Upper lobe of left lung (tissue), 6 donors: ENCODE measurements around the gene ABAT. TPM values are rescaled to one million over a fixed set of nuclear protein-coding genes. Genes with fewer than 3 reads are reported as not detected.

Source experiments
- ATAC-seq, 2 donors: fragments of 200-7000 bp; cut with Tn5 transposase; one replicate each; pipeline ENCODE4 v1.9.1; 2022; ENCODE audit warnings: mild to moderate bottlenecking in 2 of 2, moderate library complexity in 2 of 2; ENCODE audit not compliant: low FRiP score in 2 of 2
- DNase-seq, 2 donors: peaks; one replicate each; pipeline ENCODE4 v3.0.0-alpha.2; 2019 to 2020
- H3K27ac ChIP-seq, 4 donors: fragments of 200-600 bp; sonication (generic); one replicate each; pipeline ENCODE4 v1.5.1; 2016 to 2019
- H3K27me3 ChIP-seq, 4 donors: fragments of 200-600 bp; sonication (generic); one replicate each; pipeline ENCODE4 v1.5.1; 2017 to 2019
- H3K36me3 ChIP-seq, 4 donors: fragments of 200-600 bp; sonication (generic); one replicate each; pipeline ENCODE4 v1.5.1; 2016 to 2019
- H3K4me1 ChIP-seq, 4 donors: fragments of 200-600 bp; sonication (generic); one replicate each; pipeline ENCODE4 v1.5.1; 2018 to 2019
- H3K4me3 ChIP-seq, 4 donors: fragments of 200-600 bp; sonication (generic); one replicate each; pipeline ENCODE4 v1.5.1; 2017 to 2019; ENCODE audit warnings: mild to moderate bottlenecking in 2 of 4, moderate library complexity in 1 of 4
- H3K9me3 ChIP-seq, 4 donors: fragments of 200-600 bp; sonication (generic); one replicate each; pipeline ENCODE4 v1.5.1; 2018 to 2019
- EP300 ChIP-seq, 4 donors: sonication (generic); formaldehyde crosslinking; IDR thresholded peaks; one replicate each; pipeline ENCODE4 v1.5.1; 2017; ENCODE audit warnings: antibody characterized with exemption in 4 of 4, control low read depth in 2 of 4
- POLR2A ChIP-seq, 4 donors: fragments of 450-650 bp; IDR thresholded peaks; one replicate each; pipeline ENCODE4 v1.5.1; 2016 to 2017; ENCODE audit warnings: antibody characterized with exemption in 4 of 4, mild to moderate bottlenecking in 2 of 4
- POLR2AphosphoS5 ChIP-seq, 2 donors: sonication (generic); formaldehyde crosslinking; IDR thresholded peaks; one replicate each; pipeline ENCODE4 v1.5.1; 2017; ENCODE audit warnings: antibody characterized with exemption in 2 of 2
- WGBS, 2 donors: methylation state at CpG; one replicate each; pipeline ENCODE4 v1.1.5; 2017 to 2018; 5-methylcytosine and 5-hydroxymethylcytosine counted together
- total RNA-seq, 6 donors: library from RNA; depleted of rRNA in 4 of 6; stranded (reverse); fragments of >200 nt in 4 of 6; gene quantifications; one replicate each; pipeline versions ENCODE4 v1.1.0 to v1.2.1, GENCODE V29; 2016 to 2021
- TF ChIP-seq, protein P1 (sequence below), 6 experiments: fragments of 450-650 bp in 4 of 6; fragments of 200-600 bp in 2 of 6; sonication (generic) in 2 of 6; IDR thresholded peaks; one replicate each; pipeline ENCODE4 v1.5.1; 2016 to 2019; ENCODE audit warnings: antibody characterized with exemption in 6 of 6
- donor health status: DM: no; HTN: no; CAD: no; lungs with moderate emphysema.
- donor health status: DM: no; HTN: yes; CAD: no; lungs with severe emphysema.

Gene ABAT
- total RNA-seq, 6 donors from 2014 or later = 4.7 to 22.0 (median 9.1) TPM

- Histone ChIP-seq H3K9me3 (peaks cover 9 to 13% (median 11%) of the 10 kb centered on the region in 4 donors), H3K4me3 (no peak overlapping the region), H3K27ac (no peak overlapping the region), H3K36me3 (no peaks in the 10 kb centered on the region), H3K4me1 (no peaks in the 10 kb centered on the region), H3K27me3 (no peaks in the 10 kb centered on the region)
- TF ChIP-seq, protein P1, sequence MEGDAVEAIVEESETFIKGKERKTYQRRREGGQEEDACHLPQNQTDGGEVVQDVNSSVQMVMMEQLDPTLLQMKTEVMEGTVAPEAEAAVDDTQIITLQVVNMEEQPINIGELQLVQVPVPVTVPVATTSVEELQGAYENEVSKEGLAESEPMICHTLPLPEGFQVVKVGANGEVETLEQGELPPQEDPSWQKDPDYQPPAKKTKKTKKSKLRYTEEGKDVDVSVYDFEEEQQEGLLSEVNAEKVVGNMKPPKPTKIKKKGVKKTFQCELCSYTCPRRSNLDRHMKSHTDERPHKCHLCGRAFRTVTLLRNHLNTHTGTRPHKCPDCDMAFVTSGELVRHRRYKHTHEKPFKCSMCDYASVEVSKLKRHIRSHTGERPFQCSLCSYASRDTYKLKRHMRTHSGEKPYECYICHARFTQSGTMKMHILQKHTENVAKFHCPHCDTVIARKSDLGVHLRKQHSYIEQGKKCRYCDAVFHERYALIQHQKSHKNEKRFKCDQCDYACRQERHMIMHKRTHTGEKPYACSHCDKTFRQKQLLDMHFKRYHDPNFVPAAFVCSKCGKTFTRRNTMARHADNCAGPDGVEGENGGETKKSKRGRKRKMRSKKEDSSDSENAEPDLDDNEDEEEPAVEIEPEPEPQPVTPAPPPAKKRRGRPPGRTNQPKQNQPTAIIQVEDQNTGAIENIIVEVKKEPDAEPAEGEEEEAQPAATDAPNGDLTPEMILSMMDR (IDR thresholded peaks at IDR 0.05) = no peak
- TF ChIP-seq POLR2A (IDR thresholded peaks at IDR 0.05) (no peak), POLR2AphosphoS5 (IDR thresholded peaks at IDR 0.05) (no peak), EP300 (IDR thresholded peaks at IDR 0.05) (no peak)
- ATAC-seq (no peak), DNase-seq (no peak)
- WGBS, 2 donors = 91% methylated on average over 8 to 9 of the region's 9 CpGs
These were observed 12.5 kb downstream of the ABAT start for GRCh38 chr16:8686879-8687278.

DNA sequence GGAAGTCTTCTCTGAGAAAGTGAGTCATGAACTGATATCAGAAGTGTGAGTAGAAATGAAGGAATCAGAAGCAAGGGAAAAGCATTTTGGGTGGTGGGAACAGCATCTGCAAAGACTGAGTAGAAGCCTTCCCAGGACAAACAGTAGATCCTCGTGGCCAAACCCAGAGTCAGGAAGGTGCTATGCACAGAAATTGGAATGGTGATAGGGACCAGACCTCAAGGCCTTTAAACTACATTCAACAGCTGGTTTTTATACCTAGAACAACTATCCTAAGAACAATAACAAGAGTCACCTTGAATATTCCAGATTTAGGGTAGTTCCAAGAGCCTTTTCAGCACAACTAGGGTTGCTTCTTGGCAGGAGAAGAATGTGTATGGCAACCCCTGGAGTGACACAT lies 15.3 kb downstream of the ABAT start:
- H3K27me3 ChIP-seq = no peaks in the 10 kb centered on the region
- ATAC-seq (no peak), DNase-seq (no peak)
- H3K36me3 ChIP-seq = no peaks in the 10 kb centered on the region
- no peak overlapping the region for H3K4me3 ChIP-seq
- H3K27ac ChIP-seq = no peak overlapping the region
- TF ChIP-seq POLR2A (IDR thresholded peaks at IDR 0.05) (no peak), POLR2AphosphoS5 (IDR thresholded peaks at IDR 0.05) (no peak), EP300 (IDR thresholded peaks at IDR 0.05) (no peak)
- TF ChIP-seq, protein P1 (IDR thresholded peaks at IDR 0.05) = no peak
- peaks cover 9 to 13% (median 11%) of the 10 kb centered on the region in 4 donors for H3K9me3 ChIP-seq
- no peaks in the 10 kb centered on the region for H3K4me1 ChIP-seq
- WGBS, 2 donors = 57 to 82% methylated on average over 1 of the region's 1 CpG

DNA sequence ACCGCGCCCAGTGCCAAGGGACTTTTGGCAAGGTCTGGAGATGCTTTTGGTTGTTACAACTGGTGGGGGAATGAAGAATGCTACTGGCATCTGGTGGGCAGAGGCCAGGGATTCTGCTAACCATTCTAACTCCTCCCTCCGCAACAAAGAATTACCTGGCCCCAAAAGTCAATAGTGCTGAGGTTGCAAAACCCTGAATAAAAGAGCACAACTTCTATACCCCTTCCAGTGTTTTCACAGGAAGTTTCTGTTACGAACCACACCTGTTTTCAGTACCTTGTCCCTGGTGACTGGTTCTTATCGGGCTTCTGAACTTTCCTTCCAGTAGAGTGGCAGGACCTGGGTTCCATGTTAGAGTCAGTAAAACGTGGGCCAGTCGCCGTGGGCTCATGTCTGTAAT lies 17.3 kb downstream of the ABAT start:
- DNase-seq (no peak), ATAC-seq (no peak)
- Histone ChIP-seq H3K4me3 (no peak overlapping the region), H3K4me1 (no peaks in the 10 kb centered on the region), H3K9me3 (peaks cover 9 to 13% (median 11%) of the 10 kb centered on the region in 4 donors), H3K27me3 (no peaks in the 10 kb centered on the region), H3K36me3 (no peaks in the 10 kb centered on the region), H3K27ac (no peak overlapping the region)
- 79 to 93% methylated on average over 6 to 7 of the region's 8 CpGs for WGBS, 2 donors
- no peak for TF ChIP-seq POLR2A (IDR thresholded peaks at IDR 0.05)
- no peak for TF ChIP-seq POLR2AphosphoS5 (IDR thresholded peaks at IDR 0.05)
- TF ChIP-seq, protein P1 (IDR thresholded peaks at IDR 0.05) = no peak
- TF ChIP-seq EP300 (IDR thresholded peaks at IDR 0.05) = no peak

- Histone ChIP-seq H3K36me3 (no peaks in the 10 kb centered on the region), H3K27me3 (no peaks in the 10 kb centered on the region), H3K4me3 (no peak overlapping the region), H3K9me3 (peaks cover under 1 to 2% (median 1%) of the 10 kb centered on the region in 4 donors), H3K27ac (no peak overlapping the region), H3K4me1 (no peaks in the 10 kb centered on the region)
- ATAC-seq (no peak), DNase-seq (no peak)
- TF ChIP-seq EP300 (IDR thresholded peaks at IDR 0.05) (no peak), POLR2AphosphoS5 (IDR thresholded peaks at IDR 0.05) (no peak), POLR2A (IDR thresholded peaks at IDR 0.05) (no peak)
- TF ChIP-seq, protein P1 (IDR thresholded peaks at IDR 0.05) = no peak
- 82 to 86% methylated on average over 18 of the region's 18 CpGs for WGBS, 2 donors
These were observed 20.6 kb downstream of the ABAT start for GRCh38 chr16:8694795-8695728.
